Psoas muscle (tissue), 8 donors: ENCODE measurements around the gene COG2. TPM values are rescaled to one million over a fixed set of nuclear protein-coding genes. Genes with fewer than 3 reads are reported as not detected.

Experiments used
- ATAC-seq, 4 donors: fragments of 200-7000 bp; cut with Tn5 transposase; one replicate each; pipeline ENCODE4 v1.9.1; 2020; ENCODE audit warnings: moderate library complexity in 3 of 4, mild to moderate bottlenecking in 2 of 4
- DNase-seq, 2 donors: peaks; one replicate each; pipeline ENCODE4 v3.0.0-alpha.2; 2020
- H3K27ac ChIP-seq: fragments of 200-600 bp; one replicate; pipeline ENCODE4 v1.8.0; 2022
- H3K27me3 ChIP-seq, 3 donors: fragments of 200-600 bp in 1 of 3; one replicate each; pipeline versions ENCODE4 v1.6.1 to v1.8.0; 2013 to 2022; ENCODE audit warnings: low read length in 2 of 3, mild to moderate bottlenecking in 2 of 3, moderate library complexity in 1 of 3; ENCODE audit not compliant: insufficient read depth in 3 of 3
- H3K36me3 ChIP-seq, 2 donors: fragments of 200-600 bp in 1 of 2; one replicate each; pipeline versions ENCODE4 v1.6.1 to v1.8.0; 2013 to 2022; ENCODE audit warnings: low read depth in 1 of 2, mild to moderate bottlenecking in 1 of 2, moderate library complexity in 1 of 2; ENCODE audit not compliant: insufficient read depth in 1 of 2
- H3K4me1 ChIP-seq: fragments of 200-600 bp; one replicate; pipeline ENCODE4 v1.8.0; 2022
- H3K4me3 ChIP-seq: fragments of 200-600 bp; one replicate; pipeline ENCODE4 v1.8.0; 2022; ENCODE audit warnings: mild to moderate bottlenecking
- H3K9me3 ChIP-seq: fragments of 200-600 bp; one replicate; pipeline ENCODE4 v1.8.0; 2022
- CTCF ChIP-seq: fragments of 200-600 bp; IDR thresholded peaks from one replicate; pipeline ENCODE4 v1.8.0; 2022; ENCODE audit warnings: antibody characterized with exemption
- WGBS, 3 donors: extraction: QIAGEN DNeasy Blood & Tissue Kit; methylation state at CpG; one replicate each; pipeline versions ENCODE4 v1.1.6 to v1.1.7; 2013; 5-methylcytosine and 5-hydroxymethylcytosine counted together
- intact Hi-C, 2 donors: fragments of 100-400 bp; cut with DNase I; formaldehyde crosslinking; loops; one replicate each; pipeline versions ENCODE4 v1.11.0 to v1.14.2; 2022
- polyA plus RNA-seq, 3 donors: library from polyadenylated mRNA; stranded (reverse); fragments of 200-250 nt; gene quantifications; one replicate each; pipeline ENCODE4 v1.2.3, GENCODE V29; 2013
- total RNA-seq, 4 donors: library from RNA; stranded (reverse); fragmentation: NEBNext Ultra II Directional in 2 of 4; extraction: Animal tissue kit (Norgen Biotek cat#: 25700) in 2 of 4; gene quantifications; one replicate each; pipeline versions ENCODE4 v1.2.1 to v1.2.4, GENCODE V29; 2021 to 2023
- donor health status: healthy with polysubstance abuse.
- donor health status: DM: no; HTN: no; CAD: no; lungs with moderate emphysema.
- donor health status: Bipolar disorder and iron deficiency.
- donor health status: healthy.
- donor health status: DM: yes; HTN: yes; CAD: no.
- donor health status: DM: no; HTN: no; CAD: no.
- donor health status: DM: no; HTN: no; CAD: no.
- donor health status: DM: yes; HTN: yes; CAD: no.

COG2 gene
- total and polyA plus RNA-seq, 7 donors, result 11.9 to 30.5 (median 21.3) TPM

DNA sequence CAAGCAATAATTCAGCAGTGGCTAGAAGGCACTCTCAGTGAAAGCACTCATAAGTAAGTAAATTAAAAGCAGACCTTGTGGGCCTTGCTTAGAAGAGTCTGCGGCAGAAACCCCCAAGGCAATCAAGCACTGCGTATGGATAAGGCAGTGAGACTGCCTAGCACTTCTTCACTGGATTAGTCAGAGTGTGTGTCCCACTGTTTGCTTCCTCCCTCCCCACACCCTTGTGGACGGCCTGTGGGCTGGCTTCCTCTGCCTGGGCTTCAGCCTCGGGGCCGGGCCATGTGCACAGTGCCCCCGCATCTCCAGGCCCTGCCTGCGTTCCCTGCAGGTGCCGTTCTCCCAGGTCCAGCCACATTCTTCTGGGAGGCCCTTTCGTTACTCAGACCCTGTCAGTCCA lies 47.8 kb downstream of the COG2 start:
- 89 to 94% (median 91%) methylated on average over 9 of the region's 9 CpGs for WGBS, 3 donors
- Histone ChIP-seq H3K9me3 (no peaks in the 10 kb centered on the region), H3K27me3 (no peaks in the 10 kb centered on the region), H3K36me3 (peaks cover 7 to 93% of the 10 kb centered on the region in 2 donors), H3K4me1 (no peaks in the 10 kb centered on the region), H3K27ac (no peak overlapping the region), H3K4me3 (no peak overlapping the region)
- TF ChIP-seq CTCF, result no peak
- intact Hi-C loops, result no loop called here
- ATAC-seq (no peak), DNase-seq (no peak)

DNA sequence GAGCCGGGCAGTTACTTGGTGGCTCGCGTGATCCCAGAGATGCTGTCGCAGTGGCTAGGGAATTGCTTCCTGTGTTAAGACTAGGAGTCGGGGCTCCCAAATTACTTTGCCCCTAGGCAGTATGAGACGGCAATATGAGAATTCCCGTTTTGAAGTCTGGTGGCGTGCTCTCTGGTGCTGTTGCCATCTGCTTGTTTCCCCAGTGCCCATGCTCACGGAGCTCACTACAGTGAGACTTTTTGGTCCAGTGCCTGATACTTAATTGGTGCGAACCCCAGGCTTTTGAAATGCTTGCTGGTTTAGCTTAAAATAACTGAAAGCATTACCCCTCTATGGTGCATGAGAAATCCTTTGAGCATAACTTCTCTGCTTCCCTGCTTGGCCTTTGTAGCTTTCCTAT lies 49.3 kb downstream of the COG2 start:
- DNase-seq (no peak), ATAC-seq (no peak)
- Histone ChIP-seq H3K4me1 (peaks cover 7% of the 10 kb centered on the region), H3K36me3 (peaks cover 2 to 77% of the 10 kb centered on the region in 2 donors), H3K27me3 (no peaks in the 10 kb centered on the region), H3K4me3 (no peak overlapping the region), H3K27ac (no peak overlapping the region), H3K9me3 (no peaks in the 10 kb centered on the region)
- 81 to 91% (median 85%) methylated on average over 10 of the region's 10 CpGs for WGBS, 3 donors
- intact Hi-C loops, result no loop called here
- TF ChIP-seq CTCF, result no peak

DNA sequence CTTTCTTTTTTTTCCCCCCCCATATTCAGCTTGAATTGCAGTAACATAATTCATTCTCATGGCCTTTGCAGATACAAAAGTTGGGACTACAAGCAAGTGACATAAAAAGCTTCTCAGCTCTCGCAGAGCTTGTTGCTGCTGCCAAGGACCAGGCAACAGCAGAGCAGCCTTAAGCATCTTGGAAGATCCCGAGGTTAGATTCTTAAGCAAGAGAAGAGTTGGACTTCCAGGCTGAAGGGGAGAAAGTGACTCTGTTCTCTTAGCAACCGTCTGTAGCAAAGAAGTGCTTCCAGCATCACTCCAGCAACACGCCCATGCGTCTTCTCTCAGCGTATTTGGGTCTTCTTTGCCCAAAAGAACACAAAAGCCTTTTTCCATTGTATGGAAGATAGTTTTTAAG lies 50.9 kb downstream of the COG2 start:
- intact Hi-C loops, result no loop called here
- no peak for TF ChIP-seq CTCF
- Histone ChIP-seq H3K27ac (no peak overlapping the region), H3K36me3 (peaks cover 2 to 61% of the 10 kb centered on the region in 2 donors), H3K4me3 (no peak overlapping the region), H3K4me1 (peaks cover 13% of the 10 kb centered on the region), H3K27me3 (no peaks in the 10 kb centered on the region), H3K9me3 (no peaks in the 10 kb centered on the region)
- ATAC-seq (no peak), DNase-seq (no peak)
- WGBS, 3 donors, result 69 to 87% (median 75%) methylated on average over 6 of the region's 6 CpGs

- no peaks in the 10 kb centered on the region for H3K9me3 ChIP-seq
- 79 to 84% (median 83%) methylated on average over 8 of the region's 8 CpGs for WGBS, 3 donors
- intact Hi-C loops, result no loop called here
- no peak for DNase-seq
- no peak for TF ChIP-seq CTCF
- no peaks in the 10 kb centered on the region for H3K27me3 ChIP-seq
- peaks cover 2 to 56% of the 10 kb centered on the region in 2 donors for H3K36me3 ChIP-seq
- H3K4me3 ChIP-seq, result no peak overlapping the region
- H3K4me1 ChIP-seq, result peaks cover 13% of the 10 kb centered on the region
- H3K27ac ChIP-seq, result no peak overlapping the region
- ATAC-seq, result no peak
Measured at GRCh38 chr1:230693777-230694176, 51.5 kb downstream of the COG2 start.

DNA sequence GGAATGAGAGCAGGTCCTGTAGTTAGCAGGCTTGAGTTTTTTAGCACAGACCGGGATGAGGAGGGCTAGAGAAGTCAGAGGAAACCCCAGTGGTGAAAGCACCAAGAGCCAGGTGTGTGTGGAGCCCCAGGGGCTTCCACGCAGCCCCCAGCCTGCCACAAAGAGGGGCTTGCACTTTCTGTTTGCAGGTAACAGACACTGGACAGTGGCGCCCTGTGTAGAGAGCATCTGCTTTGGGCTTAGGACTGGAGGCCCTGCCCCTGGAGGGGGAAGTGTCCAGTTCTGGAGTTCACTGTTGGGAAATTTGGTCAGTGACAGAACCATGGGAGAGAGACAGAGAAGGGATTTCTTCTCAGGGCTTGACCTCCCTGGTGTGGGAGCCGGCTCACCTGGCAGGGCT lies 52.2 kb downstream of the COG2 start:
- peaks cover 2 to 49% of the 10 kb centered on the region in 2 donors for H3K36me3 ChIP-seq
- H3K27me3 ChIP-seq, result no peaks in the 10 kb centered on the region
- 82 to 89% (median 83%) methylated on average over 4 of the region's 4 CpGs for WGBS, 3 donors
- DNase-seq (no peak), ATAC-seq (no peak)
- intact Hi-C loops, result no loop called here
- no peak overlapping the region for H3K27ac ChIP-seq
- peaks cover 13% of the 10 kb centered on the region for H3K4me1 ChIP-seq
- no peak for TF ChIP-seq CTCF
- H3K9me3 ChIP-seq, result no peaks in the 10 kb centered on the region
- H3K4me3 ChIP-seq, result no peak overlapping the region
